ENCODE measurements around the gene ZNF771. TPM values are rescaled to one million over a fixed set of nuclear protein-coding genes. Genes with fewer than 3 reads are reported as not detected.
A peak's percentile ranks its signal among the peaks of the same experiment; 100 is the strongest.

Gene ZNF771
- total and polyA plus RNA-seq, 9 of the 15 experiments (the other 6 are each of a cell fraction or from before 2014, with no cell fraction given): 1.5 to 12.6 (median 4.4) TPM

DNA sequence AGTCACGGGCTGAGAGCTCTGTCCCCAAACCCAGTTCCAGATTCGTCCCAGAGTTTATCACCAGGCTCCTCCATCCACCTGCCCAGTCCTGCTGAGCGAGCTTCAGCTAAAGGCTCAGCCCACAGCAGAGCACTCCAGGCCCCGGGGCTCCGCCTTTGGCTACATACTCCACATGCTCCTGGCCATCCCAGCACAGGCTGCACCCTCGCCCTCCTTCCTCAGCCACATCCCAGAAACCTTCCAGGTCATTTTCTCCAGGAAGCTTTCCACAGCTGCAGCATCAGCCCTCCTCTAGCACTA is 47.6 kb upstream of the ZNF771 start:
- peaks cover 71% of the 10 kb centered on the region; the same call in 2 of the 3 replicates for H3K36me3 ChIP-seq (ENCODE audit: control insufficient read depth, insufficient read depth, low read length)
- CTCF ChIA-PET (ENCODE audit: low intra/inter-chr PET ratio): no interaction called here
- no peak overlapping the region for H3K4me2 ChIP-seq (ENCODE audit: insufficient read depth, low read length)
- 82% methylated on average over 6 of the region's 6 CpGs for WGBS (ENCODE audit: insufficient coverage, low coverage, missing lambda C conversion rate)
- no peaks in the 10 kb centered on the region for H3K9me1 ChIP-seq (ENCODE audit: control insufficient read depth, insufficient read depth, low read length)
- H3K27ac ChIP-seq (ENCODE audit: extremely low read depth, low read depth, low read length): no peak overlapping the region
- H2AFZ ChIP-seq (ENCODE audit: low read depth, low read length): no peak overlapping the region
- FAIRE-seq: no peak
- no peaks in the 10 kb centered on the region for H3K27me3 ChIP-seq (ENCODE audit: control insufficient read depth in 2 of 2, insufficient read depth in 2 of 2, low read length in 2 of 2)
- no peaks in the 10 kb centered on the region for H3K9me3 ChIP-seq (replicated peaks; ENCODE audit: control insufficient read depth, insufficient read depth, low read depth, low read length)
- 0 out of 2 replicates have a peak, but pooled peaks have one; percentile 6 for TF ChIP-seq RBFOX2 (IDR thresholded peaks at IDR 0.05; ENCODE audit: low read depth, low read length)
- no peak for TF ChIP-seq CCNT2 (IDR thresholded peaks at IDR 0.05; ENCODE audit: borderline replicate concordance, extremely low read depth, insufficient read length, low read depth, low read length)
- no peak for TF ChIP-seq ZNF668 (CRISPR knock-in tag; IDR thresholded peaks at IDR 0.05)
- TF ChIP-seq THRAP3 (IDR thresholded peaks at IDR 0.05; ENCODE audit: borderline replicate concordance): no peak
- no peak for TF ChIP-seq ZNF586 (CRISPR knock-in tag; conservative IDR thresholded peaks at IDR 0.05)
- TF ChIP-seq ELF2 (CRISPR knock-in tag; IDR thresholded peaks at IDR 0.05): no peak
- POLR2A ChIA-PET: interaction anchor here (0.6 to 8.2 kb wide), 4 partner anchors 8 to 40 kb away, joined by 3 to 77 read pairs (median 3); partner anchors contain the start of gene TBC1D10B
- BruUV-seq (replicated peaks): no TSS peak
- no peak overlapping the region for H3K4me3 ChIP-seq
- intact Hi-C loops (cut with micrococcal nuclease) (loop anchor here (5.0 kb wide), 1 partner anchor 47 kb away; the partner anchor contains the start of gene ZNF771), in situ Hi-C loops (cut with MboI) (loop anchor here (25.0 kb wide), 1 partner anchor 898 kb away; the partner anchor contains the start of genes BOLA2, SLX1B and SULT1A4)
- no peaks in the 10 kb centered on the region; the same call in 1 of the 2 replicates for H4K20me1 ChIP-seq (replicated peaks; ENCODE audit: control insufficient read depth, insufficient read depth, low read length)
- H3K9ac ChIP-seq (ENCODE audit: insufficient read depth in 1 of 2, low read depth in 2 of 2, low read length in 2 of 2): peak overlapping the region in 1 of 2 experiments; percentile 55; a peak in 1 of 4 replicates
- ATAC-seq: no peak
- H3K79me2 ChIP-seq (ENCODE audit: control insufficient read depth, insufficient read depth, low read length): peaks cover 29% of the 10 kb centered on the region
- H3K4me1 ChIP-seq (replicated peaks in 1 of 2; ENCODE audit: control insufficient read depth in 2 of 2, insufficient read depth in 2 of 2, low read length in 2 of 2): peaks cover 7 to 37% of the 10 kb centered on the region in 2 experiments; a peak in 4 of 5 replicates
- DNase-seq (ENCODE audit: extremely low read depth in 1 of 4, low spot score in 3 of 4): no peak

All from K562 (cell line).